HEK293 (cell line): ENCODE data around the gene ZFPM1.

ENCODE experiments used
- AEBP2 ChIP-seq: fragments of 450-650 bp; formaldehyde crosslinking; IDR thresholded peaks from 2 replicates; pipeline ENCODE4 v1.5.1; 2016; ENCODE audit warnings: missing biosample characterization, missing genetic modification characterization, borderline replicate concordance
- ATF2 ChIP-seq: fragments of 450-650 bp; formaldehyde crosslinking; IDR thresholded peaks from 2 replicates; pipeline ENCODE4 v1.5.1; 2016; ENCODE audit warnings: missing biosample characterization, missing genetic modification characterization, low read depth
- CTCF ChIP-seq: fragments of 450-650 bp; formaldehyde crosslinking; IDR thresholded peaks from 2 replicates; pipeline ENCODE4 v1.5.1; 2016; ENCODE audit warnings: missing biosample characterization, missing genetic modification characterization
- FEZF1 ChIP-seq: fragments of 450-650 bp; formaldehyde crosslinking; IDR thresholded peaks from 2 replicates; pipeline ENCODE4 v1.5.1; 2016; ENCODE audit warnings: missing biosample characterization, missing genetic modification characterization
- HIC1 ChIP-seq: fragments of 450-650 bp; formaldehyde crosslinking; IDR thresholded peaks from 2 replicates; pipeline ENCODE4 v1.5.1; 2016; ENCODE audit warnings: missing biosample characterization, missing genetic modification characterization
- IKZF3 ChIP-seq: fragments of 450-650 bp; IDR thresholded peaks from 2 replicates; pipeline ENCODE4 v1.5.0; 2018; ENCODE audit warnings: missing biosample characterization, mild to moderate bottlenecking, missing genetic modification characterization, moderate library complexity
- INSM2 ChIP-seq: fragments of 450-650 bp; formaldehyde crosslinking; IDR thresholded peaks from 2 replicates; pipeline ENCODE4 v1.5.1; 2016; ENCODE audit warnings: missing biosample characterization, missing genetic modification characterization
- PRDM2 ChIP-seq: fragments of 450-650 bp; formaldehyde crosslinking; IDR thresholded peaks from 2 replicates; pipeline ENCODE4 v1.5.1; 2016; ENCODE audit warnings: missing biosample characterization, missing genetic modification characterization, borderline replicate concordance
- SETDB1 ChIP-seq: IDR thresholded peaks from one replicate; pipeline ENCODE4 v1.6.1; 2017; ENCODE audit warnings: mild to moderate bottlenecking, low read length, moderate library complexity, mixed read lengths; ENCODE audit not compliant: insufficient read length
- SP3 ChIP-seq: fragments of 450-650 bp; formaldehyde crosslinking; IDR thresholded peaks from 2 replicates; pipeline ENCODE4 v1.5.1; 2016; ENCODE audit warnings: missing biosample characterization, missing genetic modification characterization
- ZBTB6 ChIP-seq: fragments of 450-650 bp; formaldehyde crosslinking; IDR thresholded peaks from 2 replicates; pipeline ENCODE4 v1.5.1; 2017; ENCODE audit warnings: missing biosample characterization, missing genetic modification characterization
- ZNF121 ChIP-seq: fragments of 450-650 bp; formaldehyde crosslinking; IDR thresholded peaks from 2 replicates; pipeline ENCODE4 v1.5.1; 2016; ENCODE audit warnings: missing biosample characterization, missing genetic modification characterization
- ZNF221 ChIP-seq: fragments of 450-650 bp; formaldehyde crosslinking; IDR thresholded peaks from 2 replicates; pipeline ENCODE4 v1.5.1; 2017; ENCODE audit warnings: missing biosample characterization, missing genetic modification characterization, borderline replicate concordance
- ZNF223 ChIP-seq: fragments of 450-650 bp; formaldehyde crosslinking; IDR thresholded peaks from 2 replicates; pipeline ENCODE4 v1.5.1; 2016; ENCODE audit warnings: missing biosample characterization, missing genetic modification characterization
- ZNF341 ChIP-seq: fragments of 450-650 bp; formaldehyde crosslinking; IDR thresholded peaks from 2 replicates; pipeline ENCODE4; 2016; ENCODE audit warnings: low read depth, missing biosample characterization, missing genetic modification characterization
- ZNF488 ChIP-seq: fragments of 450-650 bp; formaldehyde crosslinking; IDR thresholded peaks from 2 replicates; pipeline ENCODE4 v1.5.1; 2016; ENCODE audit warnings: missing biosample characterization, missing genetic modification characterization
- ZNF521 ChIP-seq: fragments of 450-650 bp; formaldehyde crosslinking; IDR thresholded peaks from 2 replicates; pipeline ENCODE4 v1.5.1; 2017; ENCODE audit warnings: missing biosample characterization, mild to moderate bottlenecking, missing genetic modification characterization
- ZNF555 ChIP-seq: fragments of 450-650 bp; formaldehyde crosslinking; conservative IDR thresholded peaks from 2 replicates; pipeline ENCODE4 v1.5.1; 2017; ENCODE audit warnings: missing biosample characterization, mild to moderate bottlenecking, missing genetic modification characterization, inconsistent platforms
- ZNF571 ChIP-seq: fragments of 450-650 bp; formaldehyde crosslinking; IDR thresholded peaks from 2 replicates; pipeline ENCODE4 v1.5.0; 2017; ENCODE audit warnings: missing biosample characterization, missing genetic modification characterization
- ZNF747 ChIP-seq: fragments of 450-650 bp; formaldehyde crosslinking; IDR thresholded peaks from 2 replicates; pipeline ENCODE4 v1.5.1; 2016; ENCODE audit warnings: missing biosample characterization, missing genetic modification characterization
- ZSCAN23 ChIP-seq: fragments of 450-650 bp; formaldehyde crosslinking; IDR thresholded peaks from 2 replicates; pipeline ENCODE4 v1.5.1; 2016; ENCODE audit warnings: missing biosample characterization, missing genetic modification characterization

The ZFPM1 gene

GRCh38 chr16:88505405-88506082 lies 52.5 kb downstream of the ZFPM1 start (continued):
- TF ChIP-seq ZNF521, result no peak
- TF ChIP-seq SETDB1, result no peak
- TF ChIP-seq ZNF121 (tag by site-specific recombination), result no peak
- peak; percentile 53; the same call in 1 of the 2 replicates for TF ChIP-seq HIC1
- TF ChIP-seq PRDM2 (tag by site-specific recombination), result no peak
- TF ChIP-seq ZNF223 (tag by site-specific recombination), result no peak
- peak; percentile 87 for TF ChIP-seq CTCF (tag by site-specific recombination)
- no peak; the same call in 1 of the 2 replicates for TF ChIP-seq ZNF221 (tag by site-specific recombination)
- TF ChIP-seq ZNF571 (tag by site-specific recombination), result no peak
- no peak for TF ChIP-seq ZNF747
- no peak for TF ChIP-seq ZNF488 (tag by site-specific recombination)
- no peak for TF ChIP-seq AEBP2 (tag by site-specific recombination)
- TF ChIP-seq IKZF3 (tag by site-specific recombination), result 0 out of 2 replicates have a peak, but pooled peaks have one; percentile 36
- TF ChIP-seq ZNF341 (tag by site-specific recombination), result no peak; the same call in 1 of the 2 replicates
- no peak for TF ChIP-seq ZSCAN23 (tag by site-specific recombination)
- TF ChIP-seq INSM2 (tag by site-specific recombination), result no peak
- no peak for TF ChIP-seq ZNF555 (tag by site-specific recombination)
- no peak for TF ChIP-seq ATF2 (tag by site-specific recombination)
- TF ChIP-seq SP3 (tag by site-specific recombination), result no peak
- no peak for TF ChIP-seq FEZF1 (tag by site-specific recombination)
- no peak for TF ChIP-seq ZBTB6
